ENCODE data around the gene CKS1B. TPM values are rescaled to one million over a fixed set of nuclear protein-coding genes. Genes with fewer than 3 reads are reported as not detected.
A peak's percentile ranks its signal among the peaks of the same experiment; 100 is the strongest.

CKS1B gene
- total RNA-seq, 6 experiments from 2014 or later: 14.9 to 51.7 (median 23.1) TPM

DNA sequence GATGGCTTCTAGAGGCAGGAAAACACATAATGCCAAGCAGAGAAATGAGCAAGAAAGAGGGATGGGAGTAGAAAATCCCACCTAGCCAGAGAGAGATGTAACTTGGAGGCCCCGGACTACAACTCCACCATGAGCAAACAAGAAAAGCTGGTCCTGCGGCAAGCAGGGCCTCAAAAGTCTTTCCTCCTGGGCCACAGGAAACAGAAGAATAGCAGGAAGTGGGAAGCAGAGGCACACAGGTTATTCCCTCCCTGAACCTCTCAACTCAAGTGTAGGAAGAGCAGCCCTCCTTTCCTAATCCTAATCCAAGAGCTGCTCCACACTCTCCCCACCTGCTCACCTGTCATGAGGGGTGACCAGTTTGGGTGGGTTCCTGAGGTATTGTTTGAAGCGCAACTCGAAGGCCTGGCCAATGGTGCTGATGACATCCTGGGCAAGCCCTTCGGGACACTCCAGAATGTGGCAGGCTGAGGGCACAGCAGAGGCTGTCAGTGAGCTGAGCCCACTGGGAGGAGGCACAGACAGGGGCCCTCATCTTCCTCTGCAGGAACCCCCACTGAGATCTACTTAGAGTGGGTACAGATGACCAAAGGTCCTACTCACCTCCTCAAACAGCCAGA lies 7.0 kb upstream of the CKS1B start:
- TF ChIP-seq CTCF (IDR thresholded peaks at IDR 0.05) (no peak), POLR2A (IDR thresholded peaks at IDR 0.05) (peak; percentile 10)
- peaks cover 4 to 55% (median 29%) of the 10 kb centered on the region in 4 donors for H3K36me3 ChIP-seq
- H3K4me1 ChIP-seq: peaks cover 0 to 30% (median 12%) of the 10 kb centered on the region in 4 donors

DNA sequence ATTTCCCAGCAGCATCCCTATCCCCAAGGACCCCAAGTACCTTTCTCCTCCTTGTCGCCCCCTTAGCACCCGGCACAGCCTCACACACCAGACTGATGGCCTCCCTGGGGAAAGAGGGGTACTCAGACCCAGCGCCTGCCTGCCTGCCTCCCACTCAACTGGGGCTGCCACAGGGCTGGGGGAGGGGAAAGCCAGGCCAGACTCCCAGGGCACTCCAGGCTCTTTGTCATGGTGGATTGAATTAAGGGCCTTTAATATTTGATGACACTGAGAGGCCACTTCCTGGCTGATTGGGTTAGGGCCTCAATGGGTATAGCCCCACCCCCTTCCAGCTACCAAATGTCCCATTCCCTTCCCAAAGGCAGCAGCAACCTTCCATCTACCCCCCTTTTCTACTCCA lies 5.8 kb upstream of the CKS1B start:
- Histone ChIP-seq H3K9me3 (no peaks in the 10 kb centered on the region), H3K36me3 (peaks cover 4 to 49% (median 24%) of the 10 kb centered on the region in 4 donors), H3K4me3 (no peak overlapping the region), H3K4me1 (peaks cover 0 to 30% (median 14%) of the 10 kb centered on the region in 4 donors), H3K27ac (peak overlapping the region in 2 of 3 donors; percentile 29 to 43), H3K27me3 (no peaks in the 10 kb centered on the region)
- intact Hi-C loops (cut with DNase I): no loop called here
- ATAC-seq (no peak), DNase-seq (peak in 1 of 3 donors; percentile 44)
- 100% methylated on average over 1 of the region's 3 CpGs for WGBS (ENCODE audit: insufficient coverage, low coverage, low lambda C conversion rate, missing lambda C conversion rate)
- TF ChIP-seq CTCF (IDR thresholded peaks at IDR 0.05): no peak
- TF ChIP-seq POLR2A (IDR thresholded peaks at IDR 0.05): no peak

More for the DNA sequence above, 7.0 kb upstream of the CKS1B start:
- 85% methylated on average over 2 of the region's 5 CpGs for WGBS (ENCODE audit: insufficient coverage, low coverage, low lambda C conversion rate, missing lambda C conversion rate)
- Histone ChIP-seq H3K27me3 (no peaks in the 10 kb centered on the region), H3K9me3 (no peaks in the 10 kb centered on the region), H3K4me3 (no peak overlapping the region), H3K27ac (no peak overlapping the region)
- ATAC-seq (no peak), DNase-seq (no peak)
- intact Hi-C loops (cut with DNase I): no loop called here

GRCh38 chr1:154969246-154969645 lies 5.2 kb upstream of the CKS1B start:
- no peak for TF ChIP-seq CTCF (IDR thresholded peaks at IDR 0.05)
- TF ChIP-seq POLR2A (IDR thresholded peaks at IDR 0.05): no peak
- no peaks in the 10 kb centered on the region for H3K9me3 ChIP-seq
- DNase-seq (no peak), ATAC-seq (no peak)
- intact Hi-C loops (cut with DNase I): no loop called here
- H3K4me1 ChIP-seq: peaks cover 0 to 30% (median 14%) of the 10 kb centered on the region in 4 donors
- no peaks in the 10 kb centered on the region for H3K27me3 ChIP-seq
- WGBS (ENCODE audit: insufficient coverage, low coverage, low lambda C conversion rate, missing lambda C conversion rate): 46% methylated on average over 3 of the region's 5 CpGs
- peak overlapping the region; percentile 20 to 43 (median 29) for H3K27ac ChIP-seq
- H3K4me3 ChIP-seq: peak overlapping the region in 2 of 3 donors; percentile 30 to 63
- H3K36me3 ChIP-seq: peaks cover under 1 to 44% (median 23%) of the 10 kb centered on the region in 4 donors

DNA sequence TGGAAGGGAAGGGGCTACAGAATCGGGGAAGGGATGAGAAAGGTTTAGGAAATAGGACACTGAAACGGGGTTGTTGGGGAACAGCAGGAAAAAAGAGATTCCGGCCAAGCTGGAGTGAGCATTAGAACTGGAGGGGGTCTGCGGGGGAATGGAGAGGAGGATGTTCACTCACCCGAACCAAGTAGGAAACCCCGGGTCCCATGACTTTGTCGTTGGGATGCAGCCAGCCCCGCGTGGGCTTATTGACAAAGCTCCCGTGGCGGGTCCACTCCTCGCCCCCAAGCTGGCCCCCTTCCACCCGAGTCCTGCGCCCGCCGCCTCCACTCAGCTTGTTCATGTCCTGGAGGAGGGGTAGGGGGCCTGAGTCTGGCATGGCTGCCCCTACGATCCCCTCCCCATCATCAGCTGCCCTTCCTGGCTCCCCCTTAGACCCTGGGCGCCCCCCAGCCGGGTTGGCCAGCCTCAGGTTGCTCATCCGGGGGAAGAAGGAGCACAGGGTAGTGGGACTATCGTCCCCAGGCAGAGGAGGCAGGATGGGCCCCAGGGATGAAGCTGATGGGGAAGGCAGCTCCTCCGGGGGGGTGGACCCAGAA lies 4.5 kb upstream of the CKS1B start:
- DNase-seq: peak in 2 of 3 donors; percentile 50 to 58
- Histone ChIP-seq H3K9me3 (no peaks in the 10 kb centered on the region), H3K4me1 (peaks cover 0 to 30% (median 14%) of the 10 kb centered on the region in 4 donors), H3K27me3 (no peaks in the 10 kb centered on the region), H3K4me3 (peak overlapping the region; percentile 26 to 63 (median 30)), H3K36me3 (peaks cover 0 to 37% (median 20%) of the 10 kb centered on the region in 4 donors), H3K27ac (peak overlapping the region; percentile 98 to 99 (median 99))
- 39% methylated on average over 8 of the region's 22 CpGs for WGBS (ENCODE audit: insufficient coverage, low coverage, low lambda C conversion rate, missing lambda C conversion rate)
- no peak for TF ChIP-seq CTCF (IDR thresholded peaks at IDR 0.05)
- no peak for TF ChIP-seq POLR2A (IDR thresholded peaks at IDR 0.05)
- no peak for ATAC-seq
- intact Hi-C loops (cut with DNase I): no loop called here
